Trophoblast cell (in vitro differentiated cells and primary cell): ENCODE measurements around the gene HLCS.

Source experiments
- DNase-seq, 2 donors: peaks; one replicate each; pipeline ENCODE4 v3.0.0-alpha.2; 2016
- H2AFZ ChIP-seq: 2 replicates; pipeline ENCODE4 v1.6.1; 2013; ENCODE audit warnings: low read length, moderate library complexity, mild to moderate bottlenecking; ENCODE audit not compliant: insufficient read depth, poor library complexity
- H2AK5ac ChIP-seq: 2 replicates; pipeline ENCODE4 v1.6.1; 2013; ENCODE audit warnings: mild to moderate bottlenecking, low read length
- H2BK120ac ChIP-seq: 2 replicates; pipeline ENCODE4 v1.6.1; 2013; ENCODE audit warnings: low read length, mild to moderate bottlenecking, moderate library complexity; ENCODE audit not compliant: insufficient read depth, poor library complexity
- H2BK12ac ChIP-seq: 2 replicates; pipeline ENCODE4 v1.6.1; 2013; ENCODE audit warnings: mild to moderate bottlenecking, low read length, moderate library complexity
- H2BK5ac ChIP-seq: 2 replicates; pipeline ENCODE4 v1.6.1; 2013; ENCODE audit warnings: low read length, low read depth, moderate library complexity, mild to moderate bottlenecking; ENCODE audit not compliant: poor library complexity
- H3K14ac ChIP-seq: 2 replicates; pipeline ENCODE4 v1.6.1; 2013; ENCODE audit warnings: mild to moderate bottlenecking, low read length
- H3K18ac ChIP-seq: 2 replicates; pipeline ENCODE4 v1.6.1; 2013; ENCODE audit warnings: mild to moderate bottlenecking, low read length
- H3K23ac ChIP-seq: 2 replicates; pipeline ENCODE4 v1.6.1; 2013; ENCODE audit warnings: low read length
- H3K27ac ChIP-seq: 2 replicates; pipeline ENCODE4 v1.5.1; 2013; ENCODE audit warnings: low read depth, mild to moderate bottlenecking, inconsistent platforms, low read length, moderate library complexity
- H3K27me3 ChIP-seq: 2 replicates; pipeline ENCODE4 v1.6.1; 2013; ENCODE audit warnings: inconsistent platforms, mild to moderate bottlenecking, low read length, moderate library complexity; ENCODE audit not compliant: insufficient read depth
- H3K36me3 ChIP-seq, 2 experiments: 1 replicate in 1 of 2; 2 replicates in 1 of 2; pipeline ENCODE4 v1.6.1; 2013; ENCODE audit warnings: low read length in 2 of 2, mild to moderate bottlenecking in 2 of 2, moderate library complexity in 1 of 2; ENCODE audit not compliant: insufficient read depth in 2 of 2, control insufficient read depth in 1 of 2
- H3K4ac ChIP-seq: 2 replicates; pipeline ENCODE4 v1.6.1; 2013; ENCODE audit warnings: low read depth, mild to moderate bottlenecking, low read length, moderate library complexity
- H3K4me1 ChIP-seq, 2 experiments: 1 replicate in 1 of 2; 2 replicates in 1 of 2; pipeline ENCODE4 v1.6.1; 2013; ENCODE audit warnings: low read length in 2 of 2, mild to moderate bottlenecking in 2 of 2, moderate library complexity in 1 of 2; ENCODE audit not compliant: insufficient read depth in 2 of 2, control insufficient read depth in 1 of 2
- H3K4me2 ChIP-seq: 2 replicates; pipeline ENCODE4 v1.6.1; 2013; ENCODE audit warnings: inconsistent platforms, mild to moderate bottlenecking, low read length, moderate library complexity
- H3K4me3 ChIP-seq: 2 replicates; pipeline ENCODE4 v1.5.1; 2013; ENCODE audit warnings: mild to moderate bottlenecking, low read depth, low read length, inconsistent platforms
- H3K79me1 ChIP-seq: one replicate; pipeline ENCODE4 v1.6.1; 2013; ENCODE audit warnings: low read length
- H3K79me2 ChIP-seq: 2 replicates; pipeline ENCODE4 v1.6.1; 2013; ENCODE audit warnings: low read length, mild to moderate bottlenecking; ENCODE audit not compliant: control insufficient read depth, insufficient read depth, poor library complexity
- H3K9ac ChIP-seq: 2 replicates; pipeline ENCODE4 v1.6.1; 2013; ENCODE audit warnings: mild to moderate bottlenecking, low read length
- H3K9me3 ChIP-seq: 2 replicates; pipeline ENCODE4 v1.6.1; 2013; ENCODE audit warnings: low read depth, mild to moderate bottlenecking, control low read depth, inconsistent platforms, low read length; ENCODE audit not compliant: insufficient read depth
- H4K12ac ChIP-seq: 2 replicates; pipeline ENCODE4 v1.6.1; 2013; ENCODE audit warnings: low read depth, mild to moderate bottlenecking, low read length, moderate library complexity
- H4K8ac ChIP-seq: 2 replicates; pipeline ENCODE4 v1.6.1; 2013; ENCODE audit warnings: low read depth, mild to moderate bottlenecking, low read length, moderate library complexity
- H4K91ac ChIP-seq: one replicate; pipeline ENCODE4 v1.6.1; 2013; ENCODE audit warnings: low read depth, mild to moderate bottlenecking, low read length, moderate library complexity
- WGBS: extraction: QIAGEN DNeasy Blood & Tissue Kit; methylation state at CpG from one replicate; pipeline ENCODE4 v1.1.7; 2013; ENCODE audit warnings: missing lambda C conversion rate; ENCODE audit not compliant: insufficient read length, insufficient coverage; ENCODE audit errors: extremely low coverage; 5-methylcytosine and 5-hydroxymethylcytosine counted together

HLCS gene

DNA sequence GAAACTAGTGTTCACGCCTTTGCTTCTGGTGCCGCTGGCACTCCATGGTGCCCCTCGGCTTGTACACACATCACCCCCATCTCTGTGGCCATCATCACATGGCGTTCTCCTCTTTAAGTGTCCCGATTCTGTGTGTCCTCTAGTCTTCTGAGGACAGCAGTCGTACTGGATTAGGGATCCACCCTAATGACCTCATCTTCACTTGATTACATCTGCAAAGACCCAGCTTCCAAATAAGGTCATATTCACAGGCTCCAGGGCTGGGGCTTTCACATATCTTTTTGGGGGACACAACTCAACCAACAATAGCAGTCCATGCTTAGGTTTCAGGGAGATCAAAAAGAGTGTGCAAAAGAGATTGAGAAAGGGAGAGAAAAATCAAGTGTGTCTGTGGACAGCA is 64.9 kb downstream of the HLCS start:
- H3K18ac ChIP-seq, result no peak overlapping the region

DNA sequence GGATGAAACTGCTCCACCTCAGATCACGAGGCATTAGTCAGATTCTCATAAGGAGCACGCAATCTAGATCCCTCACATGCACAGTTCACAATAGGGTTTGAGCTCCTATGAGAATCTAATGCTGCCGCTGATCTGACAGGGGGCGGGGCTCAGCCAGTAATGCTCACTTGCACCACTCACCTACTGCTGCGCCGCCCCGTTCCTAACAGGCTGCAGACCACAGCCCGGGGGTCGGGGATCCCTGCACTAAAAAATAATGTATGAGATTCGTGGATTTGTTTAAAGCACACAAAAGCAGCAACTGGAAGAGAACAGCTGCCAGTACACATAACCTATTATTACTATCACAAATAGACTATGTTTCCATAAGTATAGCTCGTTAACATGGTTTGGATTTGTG is 72.9 kb downstream of the HLCS start:
- Histone ChIP-seq H2BK12ac (no peak overlapping the region), H2AFZ (no peak overlapping the region), H2AK5ac (no peak overlapping the region), H3K27ac (no peak overlapping the region), H3K4me2 (no peak overlapping the region), H4K8ac (no peak overlapping the region), H3K79me1 (no peaks in the 10 kb centered on the region), H2BK5ac (no peak overlapping the region), H3K79me2 (no peaks in the 10 kb centered on the region), H3K9me3 (no peaks in the 10 kb centered on the region), H3K4me1 (no peaks in the 10 kb centered on the region), H3K14ac (no peak overlapping the region), H3K4ac (no peak overlapping the region), H2BK120ac (no peak overlapping the region), H4K12ac (no peak overlapping the region), H3K18ac (no peak overlapping the region), H3K4me3 (no peak overlapping the region), H3K36me3 (no peaks in the 10 kb centered on the region), H3K27me3 (no peaks in the 10 kb centered on the region), H4K91ac (no peak overlapping the region), H3K9ac (no peak overlapping the region), H3K23ac (no peak overlapping the region)
- no CpG with 5 or more reads among the region's 11 CpGs for WGBS
- DNase-seq, result no peak

More for the DNA sequence above, 64.9 kb downstream of the HLCS start:
- Histone ChIP-seq H3K27me3 (no peaks in the 10 kb centered on the region), H4K12ac (no peak overlapping the region), H3K4ac (no peak overlapping the region), H3K23ac (no peak overlapping the region), H3K9ac (no peak overlapping the region), H3K79me2 (no peaks in the 10 kb centered on the region), H2AK5ac (no peak overlapping the region), H3K14ac (no peak overlapping the region), H3K4me2 (no peak overlapping the region), H4K91ac (no peak overlapping the region), H2BK5ac (no peak overlapping the region), H3K79me1 (no peaks in the 10 kb centered on the region), H3K4me3 (peak overlapping the region; percentile 25), H4K8ac (no peak overlapping the region), H2BK120ac (no peak overlapping the region), H3K4me1 (no peaks in the 10 kb centered on the region), H2AFZ (no peak overlapping the region), H2BK12ac (no peak overlapping the region), H3K27ac (no peak overlapping the region), H3K36me3 (no peaks in the 10 kb centered on the region), H3K9me3 (no peaks in the 10 kb centered on the region)
- DNase-seq, result no peak
- no CpG with 5 or more reads among the region's 6 CpGs for WGBS

DNA sequence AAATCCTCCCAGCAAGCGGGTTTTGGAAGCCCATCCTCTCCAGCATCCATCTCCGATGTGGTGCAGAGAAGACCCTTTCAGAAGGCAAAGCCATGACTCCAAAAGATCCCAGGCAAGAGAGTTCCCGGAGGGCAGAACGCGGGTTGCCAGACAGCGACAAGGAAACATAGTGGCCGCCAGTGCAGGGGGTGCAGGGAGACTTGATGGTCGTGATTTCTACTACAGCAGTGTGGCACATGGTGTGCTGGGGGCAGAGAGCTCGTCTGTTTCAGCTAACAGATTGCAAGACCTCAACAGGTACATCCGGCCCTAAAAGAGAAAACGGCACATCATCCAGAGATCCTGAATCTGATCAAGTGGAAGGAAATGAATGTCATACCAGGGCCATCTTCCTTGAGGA is 74.3 kb downstream of the HLCS start:
- H3K9me3 ChIP-seq, result no peaks in the 10 kb centered on the region
- H3K9ac ChIP-seq, result no peak overlapping the region
- H3K36me3 ChIP-seq, result no peaks in the 10 kb centered on the region
- H3K23ac ChIP-seq, result no peak overlapping the region
- no peak overlapping the region for H3K4me3 ChIP-seq
- no peak overlapping the region for H4K12ac ChIP-seq
- no peak overlapping the region for H3K14ac ChIP-seq
- no peak overlapping the region for H2AK5ac ChIP-seq
- no peaks in the 10 kb centered on the region for H3K79me1 ChIP-seq
- no peak overlapping the region for H2BK120ac ChIP-seq
- H3K27me3 ChIP-seq, result no peaks in the 10 kb centered on the region
- no peaks in the 10 kb centered on the region for H3K4me1 ChIP-seq
- DNase-seq, result no peak
- H2AFZ ChIP-seq, result no peak overlapping the region
- no peak overlapping the region for H2BK5ac ChIP-seq
- H4K91ac ChIP-seq, result no peak overlapping the region
- no peaks in the 10 kb centered on the region for H3K79me2 ChIP-seq
- H2BK12ac ChIP-seq, result no peak overlapping the region
- no peak overlapping the region for H4K8ac ChIP-seq
- WGBS, result no CpG with 5 or more reads among the region's 11 CpGs
- H3K4ac ChIP-seq, result no peak overlapping the region
- H3K4me2 ChIP-seq, result no peak overlapping the region
- no peak overlapping the region for H3K27ac ChIP-seq
- H3K18ac ChIP-seq, result no peak overlapping the region

DNA sequence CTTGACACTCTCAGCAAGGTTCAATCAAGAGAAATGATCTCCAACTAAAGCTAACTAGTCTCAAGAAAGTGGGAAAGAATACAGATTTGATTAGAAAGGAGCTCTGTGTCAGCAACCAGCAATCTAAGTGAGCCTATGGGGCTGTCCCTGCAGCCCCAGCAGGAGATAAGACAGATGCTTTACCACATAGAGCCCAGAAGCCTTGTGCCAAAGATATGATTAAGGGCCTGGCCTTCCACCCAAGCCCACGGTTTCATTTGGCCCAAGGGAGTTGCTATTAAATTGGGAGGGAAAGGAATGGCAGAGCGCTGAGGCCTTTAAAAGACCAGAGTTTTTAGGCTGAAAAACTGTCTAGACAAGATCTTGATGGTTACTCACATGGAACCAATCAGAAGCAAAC is 74.8 kb downstream of the HLCS start:
- no peak overlapping the region for H2BK120ac ChIP-seq
- no CpG with 5 or more reads among the region's 2 CpGs for WGBS

More for the DNA sequence above, 74.8 kb downstream of the HLCS start:
- no peak overlapping the region for H4K12ac ChIP-seq
- H3K79me1 ChIP-seq, result no peaks in the 10 kb centered on the region
- H2AK5ac ChIP-seq, result no peak overlapping the region
- no peak overlapping the region for H3K18ac ChIP-seq
- no peaks in the 10 kb centered on the region for H3K36me3 ChIP-seq
- H3K4me3 ChIP-seq, result no peak overlapping the region
- no peaks in the 10 kb centered on the region for H3K4me1 ChIP-seq
- no peak overlapping the region for H2BK12ac ChIP-seq
- H2AFZ ChIP-seq, result no peak overlapping the region
- DNase-seq, result no peak
- H4K91ac ChIP-seq, result no peak overlapping the region
- no peak overlapping the region for H3K14ac ChIP-seq
- H3K27ac ChIP-seq, result no peak overlapping the region
- H3K9ac ChIP-seq, result no peak overlapping the region
- H2BK5ac ChIP-seq, result no peak overlapping the region
- no peaks in the 10 kb centered on the region for H3K27me3 ChIP-seq
- no peak overlapping the region for H4K8ac ChIP-seq
- H3K4me2 ChIP-seq, result no peak overlapping the region
- H3K79me2 ChIP-seq, result no peaks in the 10 kb centered on the region
- H3K23ac ChIP-seq, result no peak overlapping the region
- no peaks in the 10 kb centered on the region for H3K9me3 ChIP-seq
- no peak overlapping the region for H3K4ac ChIP-seq
